Adrenal gland (tissue), 12 donors: Measurements from ENCODE around the gene SCGB1A1. TPM values are rescaled to one million over a fixed set of nuclear protein-coding genes. Genes with fewer than 3 reads are reported as not detected.
"Not testable (repeated sequence)": the region's sequence is repeated elsewhere in the genome, so short reads cannot be mapped to it uniquely, and the experiment has no call there.

Source experiments
- DNase-seq, 7 donors: peaks; one replicate each; pipeline ENCODE4 v3.0.0-alpha.2; 2019 to 2020
- H3K27ac ChIP-seq, 5 donors: fragments of 200-600 bp; sonication (generic) in 4 of 5; 1 replicate in 3 of 5; 2 replicates in 2 of 5; pipeline versions ENCODE4 v1.5.1 to v1.8.0; 2016 to 2020; ENCODE audit warnings: mild to moderate bottlenecking in 1 of 5
- H3K27me3 ChIP-seq: fragments of 200-600 bp; 2 replicates; pipeline ENCODE4 v1.8.0; 2021
- H3K36me3 ChIP-seq, 2 donors: fragments of 200-600 bp; replicated peaks in 1 of 2; 1 replicate in 1 of 2; 2 replicates in 1 of 2; pipeline versions ENCODE4 v1.5.1 to v1.8.0; 2018 to 2022
- H3K4me1 ChIP-seq, 2 donors: fragments of 200-600 bp; replicated peaks in 1 of 2; 1 replicate in 1 of 2; 2 replicates in 1 of 2; pipeline versions ENCODE4 v1.5.1 to v1.8.0; 2018 to 2021
- H3K4me3 ChIP-seq, 4 donors: fragments of 200-600 bp; sonication (generic) in 3 of 4; one replicate each; pipeline ENCODE4 v1.5.1; 2016 to 2018
- H3K9me3 ChIP-seq, 3 donors: fragments of 200-600 bp; sonication (generic) in 1 of 3; replicated peaks in 1 of 3; 1 replicate in 2 of 3; 2 replicates in 1 of 3; pipeline versions ENCODE4 v1.5.1 to v1.8.0; 2016 to 2021
- POLR2A ChIP-seq, 2 donors: fragments of 450-650 bp; IDR thresholded peaks; one replicate each; pipeline ENCODE4 v1.6.1; 2017; ENCODE audit warnings: antibody characterized with exemption in 2 of 2, mild to moderate bottlenecking in 2 of 2, moderate library complexity in 1 of 2
- WGBS, 4 donors: extraction: QIAGEN DNeasy Blood & Tissue Kit in 2 of 4; methylation state at CpG; one replicate each; pipeline versions ENCODE4 v1.1.5 to v1.1.7; 2013 to 2017; 5-methylcytosine and 5-hydroxymethylcytosine counted together
- intact Hi-C, 2 donors: fragments of 100-400 bp; cut with DNase I; formaldehyde crosslinking; loops; one replicate each; pipeline versions ENCODE4 v1.14.1 to v1.15.0; 2022 to 2023
- polyA plus RNA-seq, 3 donors: library from polyadenylated mRNA; stranded (reverse); fragments of 200-250 nt in 2 of 3; fragments of 350-450 nt in 1 of 3; fragmentation: Illumina TruSeq in 1 of 3; extraction: RNeasy Lipid Tissue Mini Kit (QIAGEN cat#74804) in 1 of 3; gene quantifications; one replicate each; pipeline ENCODE4 v1.2.3, GENCODE V29; 2013 to 2014
- total RNA-seq, 9 donors: library from RNA; depleted of rRNA in 4 of 9; stranded (reverse); fragments of >200 nt in 4 of 9; fragments of 120-200 nt in 1 of 9; fragmentation: NEBNext Ultra II Directional in 1 of 9; extraction: Animal tissue kit (Norgen Biotek cat#: 25700) in 1 of 9; gene quantifications; one replicate each; pipeline versions ENCODE4 v1.1.0 to v1.2.4, GENCODE V29; 2013 to 2023
- TF ChIP-seq, protein P1 (sequence below), 6 experiments: fragments of 450-650 bp in 4 of 6; fragments of 200-600 bp in 2 of 6; sonication (generic) in 1 of 6; IDR thresholded peaks; 1 replicate in 5 of 6; 2 replicates in 1 of 6; pipeline versions ENCODE4 v1.5.1 to v1.8.0; 2016 to 2021; ENCODE audit warnings: antibody characterized with exemption in 6 of 6, mild to moderate bottlenecking in 2 of 6, moderate library complexity in 1 of 6
- donor health status: healthy with polysubstance abuse.
- donor health status: Bipolar disorder and iron deficiency.
- donor health status: DM: yes; HTN: yes; CAD: no.
- donor health status: DM: no; HTN: no; CAD: no.
- donor health status: DM: no; HTN: no; CAD: no.
- donor health status: DM: yes; HTN: yes; CAD: no.

SCGB1A1 gene
- total and polyA plus RNA-seq, 12 donors: 1.5 to 3.1 (median 1.7) TPM; not detected in 9

GRCh38 chr11:62374801-62375200 is 44.0 kb upstream of the SCGB1A1 start:
- intact Hi-C loops: no loop called here
- no peak for DNase-seq
- Histone ChIP-seq H3K4me3 (no peak overlapping the region), H3K27ac (no peak overlapping the region), H3K4me1 (peaks cover 0 to 3% of the 10 kb centered on the region in 2 donors), H3K9me3 (no peaks in the 10 kb centered on the region), H3K36me3 (no peaks in the 10 kb centered on the region), H3K27me3 (no peaks in the 10 kb centered on the region)
- no peak for TF ChIP-seq POLR2A (IDR thresholded peaks at IDR 0.05)
- TF ChIP-seq, protein P1, sequence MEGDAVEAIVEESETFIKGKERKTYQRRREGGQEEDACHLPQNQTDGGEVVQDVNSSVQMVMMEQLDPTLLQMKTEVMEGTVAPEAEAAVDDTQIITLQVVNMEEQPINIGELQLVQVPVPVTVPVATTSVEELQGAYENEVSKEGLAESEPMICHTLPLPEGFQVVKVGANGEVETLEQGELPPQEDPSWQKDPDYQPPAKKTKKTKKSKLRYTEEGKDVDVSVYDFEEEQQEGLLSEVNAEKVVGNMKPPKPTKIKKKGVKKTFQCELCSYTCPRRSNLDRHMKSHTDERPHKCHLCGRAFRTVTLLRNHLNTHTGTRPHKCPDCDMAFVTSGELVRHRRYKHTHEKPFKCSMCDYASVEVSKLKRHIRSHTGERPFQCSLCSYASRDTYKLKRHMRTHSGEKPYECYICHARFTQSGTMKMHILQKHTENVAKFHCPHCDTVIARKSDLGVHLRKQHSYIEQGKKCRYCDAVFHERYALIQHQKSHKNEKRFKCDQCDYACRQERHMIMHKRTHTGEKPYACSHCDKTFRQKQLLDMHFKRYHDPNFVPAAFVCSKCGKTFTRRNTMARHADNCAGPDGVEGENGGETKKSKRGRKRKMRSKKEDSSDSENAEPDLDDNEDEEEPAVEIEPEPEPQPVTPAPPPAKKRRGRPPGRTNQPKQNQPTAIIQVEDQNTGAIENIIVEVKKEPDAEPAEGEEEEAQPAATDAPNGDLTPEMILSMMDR (IDR thresholded peaks at IDR 0.05): no peak
- 74 to 100% (median 87%) methylated on average over 2 to 9 of the region's 9 CpGs for WGBS, 4 donors

DNA sequence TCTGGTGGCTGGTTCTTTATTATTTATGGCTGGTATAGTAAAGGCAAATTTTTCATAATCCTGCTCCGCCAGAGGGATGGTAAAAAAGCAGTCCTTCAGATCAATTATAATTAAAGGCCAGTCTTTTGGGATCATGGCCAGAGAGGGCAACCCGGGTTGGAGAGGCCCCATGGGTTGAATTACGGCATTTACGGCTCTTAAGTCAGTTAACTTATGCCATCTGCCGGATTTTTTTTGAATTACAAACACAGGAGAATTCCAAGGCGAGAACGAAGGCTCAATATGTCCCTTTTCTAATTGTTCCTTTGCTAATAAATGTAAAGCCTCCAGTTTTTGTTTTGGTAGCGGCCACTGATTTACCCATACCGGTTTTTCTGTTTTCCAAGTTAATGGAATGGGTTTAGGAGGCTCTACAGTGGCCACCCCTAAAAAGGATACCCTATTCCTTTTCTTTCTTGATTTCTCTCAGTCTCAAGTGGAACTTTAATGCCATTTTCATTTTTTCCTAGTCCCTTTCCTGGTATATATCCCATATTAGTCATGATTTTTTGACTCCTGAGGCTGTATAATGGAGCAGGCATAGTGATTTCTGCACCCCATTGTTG is 40.3 kb upstream of the SCGB1A1 start:
- H3K4me1 ChIP-seq, H3K27me3 ChIP-seq, H3K36me3 ChIP-seq, H3K9me3 ChIP-seq, intact Hi-C loops, H3K27ac ChIP-seq, H3K4me3 ChIP-seq: not testable (repeated sequence)
- DNase-seq: peak in 5 of 7 donors; percentile 42 to 78 (median 51)
- WGBS, 4 donors: 1 to 5% (median 3%) methylated on average over 9 of the region's 9 CpGs
- TF ChIP-seq, protein P1 (IDR thresholded peaks at IDR 0.05): peak; percentile 25 to 60 (median 43)

DNA sequence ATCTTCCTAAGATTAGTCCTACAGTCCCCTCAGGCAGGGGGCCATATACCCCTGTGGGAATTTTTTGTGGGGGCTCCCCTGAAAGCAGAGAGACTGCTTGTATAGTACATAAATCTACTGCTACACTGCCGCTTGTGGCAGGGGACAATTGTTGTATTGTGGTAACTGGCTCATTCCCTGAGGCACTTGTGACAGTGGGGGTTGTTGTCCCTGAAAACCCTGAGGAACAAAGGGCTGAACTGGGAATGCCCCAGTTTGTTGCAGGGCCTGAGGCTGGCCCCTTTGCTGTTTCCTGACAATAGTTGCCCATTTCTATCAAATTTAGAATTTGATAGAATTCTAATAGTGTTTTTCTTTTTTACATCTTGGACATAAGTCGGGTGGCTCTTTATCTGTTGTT is 39.2 kb upstream of the SCGB1A1 start:
- H3K9me3 ChIP-seq, H3K27me3 ChIP-seq, H3K4me3 ChIP-seq, DNase-seq, H3K4me1 ChIP-seq, intact Hi-C loops, H3K36me3 ChIP-seq, H3K27ac ChIP-seq: not testable (repeated sequence)
- WGBS, 4 donors: 19 to 46% (median 36%) methylated on average over 2 of the region's 2 CpGs

- H3K4me3 ChIP-seq, H3K27me3 ChIP-seq, H3K27ac ChIP-seq, H3K4me1 ChIP-seq, H3K36me3 ChIP-seq, H3K9me3 ChIP-seq: not testable (repeated sequence)
- DNase-seq: peak in 6 of 7 donors; percentile 40 to 68 (median 46)
- WGBS, 4 donors: 1 to 6% (median 5%) methylated on average over 10 to 12 of the region's 12 CpGs
- TF ChIP-seq, protein P1 (IDR thresholded peaks at IDR 0.05): peak; percentile 68 to 90 (median 80)
- intact Hi-C loops: loop anchor here in 1 of 2 donors (5.0 kb wide), 1 partner anchor 311 kb away; no protein-coding TSS in a partner anchor
Measured at GRCh38 chr11:62380821-62381245, 38.0 kb upstream of the SCGB1A1 start.

DNA sequence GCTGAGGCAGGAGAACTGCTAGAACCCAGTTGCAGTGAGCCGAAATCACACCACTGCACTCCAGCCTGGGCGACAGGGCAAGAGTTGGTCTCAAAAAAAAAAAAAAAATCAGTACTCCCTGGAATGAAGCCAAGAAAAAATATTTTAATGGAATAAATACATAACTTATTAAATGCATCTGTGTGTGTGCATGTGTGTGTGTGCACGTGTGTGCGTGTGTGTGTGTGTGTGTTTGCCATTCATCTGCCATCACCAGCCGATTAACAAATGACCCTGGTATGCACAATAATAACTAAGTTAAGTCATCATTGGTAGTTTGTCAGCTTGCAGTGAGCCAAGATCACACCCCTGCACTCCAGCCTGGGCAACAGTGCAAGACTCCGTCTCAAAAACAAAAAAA is 35.0 kb upstream of the SCGB1A1 start:
- Histone ChIP-seq H3K36me3 (no peaks in the 10 kb centered on the region), H3K9me3 (no peaks in the 10 kb centered on the region), H3K27ac (no peak overlapping the region), H3K4me1 (peaks cover 0 to 3% of the 10 kb centered on the region in 2 donors), H3K4me3 (no peak overlapping the region), H3K27me3 (no peaks in the 10 kb centered on the region)
- intact Hi-C loops: loop anchor here in 1 of 2 donors (5.0 kb wide), 1 partner anchor 308 kb away; no protein-coding TSS in a partner anchor
- 72 to 77% (median 73%) methylated on average over 6 of the region's 6 CpGs for WGBS, 4 donors
- DNase-seq: no peak
- no peak for TF ChIP-seq POLR2A (IDR thresholded peaks at IDR 0.05)
- TF ChIP-seq, protein P1 (IDR thresholded peaks at IDR 0.05): no peak

GRCh38 chr11:62386083-62386482 is 32.8 kb upstream of the SCGB1A1 start:
- DNase-seq: peak in 1 of 7 donors; percentile 11
- H3K9me3 ChIP-seq, H3K36me3 ChIP-seq, intact Hi-C loops, H3K27me3 ChIP-seq, H3K27ac ChIP-seq, H3K4me1 ChIP-seq, H3K4me3 ChIP-seq: not testable (repeated sequence)
- WGBS, 4 donors: 85 to 91% (median 90%) methylated on average over 3 of the region's 3 CpGs
